Left ventricle myocardium inferior (tissue), 1 donor: ENCODE data around the gene PTPRJ. TPM values are rescaled to one million over a fixed set of nuclear protein-coding genes. Genes with fewer than 3 reads are reported as not detected.

Experiments used
- DNase-seq: peaks from one replicate; pipeline ENCODE4 v3.0.0-alpha.2; 2020
- H3K27ac ChIP-seq: fragments of 200-600 bp; replicated peaks from 2 replicates; pipeline ENCODE4 v1.8.0; 2021
- H3K27me3 ChIP-seq: fragments of 200-600 bp; 2 replicates; pipeline ENCODE4 v1.8.0; 2021; ENCODE audit warnings: low read depth
- H3K36me3 ChIP-seq: fragments of 200-600 bp; 2 replicates; pipeline ENCODE4 v1.8.0; 2021
- H3K4me1 ChIP-seq: fragments of 200-600 bp; 2 replicates; pipeline ENCODE4 v1.8.0; 2021
- H3K4me3 ChIP-seq: fragments of 200-600 bp; 2 replicates; pipeline ENCODE4 v1.8.0; 2021; ENCODE audit warnings: mild to moderate bottlenecking, moderate library complexity
- H3K9me3 ChIP-seq: fragments of 200-600 bp; replicated peaks from 2 replicates; pipeline ENCODE4 v1.8.0; 2021
- intact Hi-C: fragments of 100-400 bp; cut with micrococcal nuclease; formaldehyde crosslinking; loops from one replicate; pipeline ENCODE4 v1.11.0; 2022
- total RNA-seq: library from RNA; stranded (reverse); fragmentation: NEBNext Ultra II Directional; extraction: Animal tissue kit (Norgen Biotek cat#: 25700); gene quantifications from one replicate; pipeline ENCODE4 v1.2.1, GENCODE V29; 2021
- TF ChIP-seq, protein P1 (sequence below): fragments of 200-600 bp; IDR thresholded peaks from 2 replicates; pipeline ENCODE4 v1.8.0; 2021; ENCODE audit warnings: antibody characterized with exemption, mild to moderate bottlenecking, borderline replicate concordance
- donor health status: DM: no; HTN: yes; CAD: no; lungs with severe emphysema.

PTPRJ gene
- total RNA-seq, 1 donor from 2014 or later: 6.8 TPM

DNA sequence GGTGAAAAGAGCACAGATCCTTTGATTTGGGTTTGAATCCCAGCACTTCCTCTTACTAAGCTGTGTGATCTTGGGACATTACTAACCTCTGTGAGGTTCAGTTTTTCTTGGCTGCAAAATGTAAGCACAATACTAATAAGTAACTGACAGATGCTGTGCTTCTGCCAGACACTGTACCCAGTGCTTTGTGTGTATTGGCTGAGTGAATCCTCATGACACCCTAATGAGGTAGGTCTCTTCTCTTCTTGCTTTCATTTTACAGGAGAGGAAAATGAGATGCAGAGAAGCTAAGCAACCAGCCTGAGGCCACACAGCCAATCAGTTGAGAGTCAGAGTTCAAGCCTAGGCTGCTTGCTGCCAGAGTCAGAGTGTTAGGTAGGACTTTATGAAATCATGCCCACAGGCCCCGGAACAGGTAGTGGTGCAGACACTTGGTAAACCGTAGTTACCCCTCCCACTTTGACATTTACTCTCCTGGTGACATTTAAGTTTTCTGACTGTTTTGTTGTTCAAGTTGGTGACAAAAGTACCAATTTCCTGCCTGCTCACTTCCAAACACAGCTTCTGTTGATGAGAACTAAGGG is 21.2 kb downstream of the PTPRJ start:
- Histone ChIP-seq H3K27ac (peak overlapping the region; percentile 62), H3K9me3 (no peaks in the 10 kb centered on the region), H3K27me3 (no peaks in the 10 kb centered on the region), H3K36me3 (no peaks in the 10 kb centered on the region), H3K4me3 (no peak overlapping the region), H3K4me1 (peaks cover 55% of the 10 kb centered on the region)
- no peak for DNase-seq
- TF ChIP-seq, protein P1, sequence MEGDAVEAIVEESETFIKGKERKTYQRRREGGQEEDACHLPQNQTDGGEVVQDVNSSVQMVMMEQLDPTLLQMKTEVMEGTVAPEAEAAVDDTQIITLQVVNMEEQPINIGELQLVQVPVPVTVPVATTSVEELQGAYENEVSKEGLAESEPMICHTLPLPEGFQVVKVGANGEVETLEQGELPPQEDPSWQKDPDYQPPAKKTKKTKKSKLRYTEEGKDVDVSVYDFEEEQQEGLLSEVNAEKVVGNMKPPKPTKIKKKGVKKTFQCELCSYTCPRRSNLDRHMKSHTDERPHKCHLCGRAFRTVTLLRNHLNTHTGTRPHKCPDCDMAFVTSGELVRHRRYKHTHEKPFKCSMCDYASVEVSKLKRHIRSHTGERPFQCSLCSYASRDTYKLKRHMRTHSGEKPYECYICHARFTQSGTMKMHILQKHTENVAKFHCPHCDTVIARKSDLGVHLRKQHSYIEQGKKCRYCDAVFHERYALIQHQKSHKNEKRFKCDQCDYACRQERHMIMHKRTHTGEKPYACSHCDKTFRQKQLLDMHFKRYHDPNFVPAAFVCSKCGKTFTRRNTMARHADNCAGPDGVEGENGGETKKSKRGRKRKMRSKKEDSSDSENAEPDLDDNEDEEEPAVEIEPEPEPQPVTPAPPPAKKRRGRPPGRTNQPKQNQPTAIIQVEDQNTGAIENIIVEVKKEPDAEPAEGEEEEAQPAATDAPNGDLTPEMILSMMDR: no peak
- intact Hi-C loops: no loop called here

DNA sequence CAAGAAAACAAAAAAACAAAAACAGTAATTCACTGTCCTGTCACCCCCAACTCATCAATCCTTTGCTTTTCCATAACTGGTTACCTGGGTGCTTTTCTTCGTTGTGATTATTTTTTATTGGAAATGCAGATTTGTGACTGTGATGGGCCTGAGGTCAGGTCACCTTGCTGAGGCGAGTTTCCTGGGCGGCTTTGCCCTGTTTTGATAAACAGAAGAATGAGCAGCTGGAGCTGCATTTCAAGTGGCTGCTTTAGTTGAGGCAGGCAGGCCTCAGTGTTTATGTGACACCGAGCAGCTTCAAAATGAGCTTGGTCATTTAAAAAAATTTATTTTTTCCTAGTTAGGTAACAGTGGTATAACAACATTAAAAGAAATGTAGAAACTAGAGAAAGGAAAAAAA is 22.2 kb downstream of the PTPRJ start:
- intact Hi-C loops: no loop called here
- peak overlapping the region; percentile 62 for H3K27ac ChIP-seq
- no peak overlapping the region for H3K4me3 ChIP-seq

DNA sequence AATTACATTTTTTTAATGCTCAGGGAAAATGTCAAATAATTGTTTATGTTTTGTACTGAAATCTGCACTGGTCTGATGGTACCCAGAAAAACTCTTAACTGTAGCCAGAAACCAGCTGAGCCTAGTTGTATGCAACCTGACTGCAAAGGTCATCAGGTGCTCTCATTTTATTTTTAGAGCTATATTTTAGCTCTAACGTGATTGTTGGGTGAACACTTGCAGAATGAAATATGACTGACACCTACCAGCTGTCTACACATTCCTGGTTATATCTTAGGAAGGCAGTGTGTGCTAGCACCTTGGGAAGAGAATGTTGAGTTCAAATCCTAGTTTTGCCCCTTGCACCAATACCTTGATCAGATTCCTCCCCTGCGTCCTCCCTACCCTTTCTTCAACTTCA is 23.6 kb downstream of the PTPRJ start:
- DNase-seq: no peak
- intact Hi-C loops: no loop called here
- no peaks in the 10 kb centered on the region for H3K36me3 ChIP-seq
- no peaks in the 10 kb centered on the region for H3K27me3 ChIP-seq
- TF ChIP-seq, protein P1: no peak
- peak overlapping the region; percentile 62 for H3K27ac ChIP-seq
- no peaks in the 10 kb centered on the region for H3K9me3 ChIP-seq
- no peak overlapping the region for H3K4me3 ChIP-seq
- peaks cover 65% of the 10 kb centered on the region for H3K4me1 ChIP-seq

More for the DNA sequence above, 22.2 kb downstream of the PTPRJ start:
- Histone ChIP-seq H3K4me1 (peaks cover 60% of the 10 kb centered on the region), H3K9me3 (no peaks in the 10 kb centered on the region), H3K27me3 (no peaks in the 10 kb centered on the region), H3K36me3 (no peaks in the 10 kb centered on the region)
- TF ChIP-seq, protein P1: no peak
- no peak for DNase-seq

DNA sequence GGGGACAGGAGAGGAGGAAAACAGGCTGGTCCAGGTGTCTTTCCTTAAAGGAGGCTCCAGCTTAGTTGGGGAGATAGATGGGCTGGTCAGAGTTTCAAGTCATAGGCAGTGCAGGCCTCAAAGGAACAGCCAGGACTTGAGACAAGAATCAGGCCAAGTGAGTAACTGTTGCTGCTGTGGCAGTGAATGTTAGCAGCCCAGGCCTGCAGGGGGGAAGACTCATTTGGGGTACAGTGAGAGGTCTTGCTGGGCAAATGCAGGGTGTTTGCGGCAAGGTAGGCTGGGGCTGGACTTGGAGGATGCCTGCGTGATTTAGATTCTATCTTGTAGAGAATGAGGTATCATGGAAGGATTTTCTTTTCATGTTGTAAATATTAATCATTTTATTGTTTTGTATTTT is 24.1 kb downstream of the PTPRJ start:
- intact Hi-C loops: no loop called here
- H3K4me3 ChIP-seq: no peak overlapping the region
- DNase-seq: no peak
- H3K9me3 ChIP-seq: no peaks in the 10 kb centered on the region
- TF ChIP-seq, protein P1: no peak
- H3K36me3 ChIP-seq: no peaks in the 10 kb centered on the region
- H3K27ac ChIP-seq: peak overlapping the region; percentile 62
- no peaks in the 10 kb centered on the region for H3K27me3 ChIP-seq
- peaks cover 65% of the 10 kb centered on the region for H3K4me1 ChIP-seq

DNA sequence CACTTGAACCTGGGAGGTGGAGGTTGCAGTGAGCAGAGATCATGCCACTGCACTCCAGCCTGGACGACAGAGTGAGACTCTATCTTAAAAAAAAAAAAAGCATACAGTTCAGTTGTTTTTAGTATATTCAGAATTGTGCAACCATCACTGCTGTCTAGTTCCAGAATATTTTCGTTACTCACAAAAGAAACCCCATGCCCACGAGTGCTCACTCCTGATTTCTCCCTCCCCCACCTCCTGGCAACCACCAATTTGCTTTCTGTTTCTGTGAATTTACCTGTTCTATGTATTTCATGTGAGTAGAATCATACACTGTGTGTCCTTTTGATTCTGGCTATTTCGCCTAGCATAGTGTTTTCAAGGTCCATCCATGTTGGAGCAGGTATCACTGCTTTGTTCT is 24.8 kb downstream of the PTPRJ start:
- no peak for DNase-seq
- no peaks in the 10 kb centered on the region for H3K27me3 ChIP-seq
- TF ChIP-seq, protein P1: no peak
- no peak overlapping the region for H3K4me3 ChIP-seq
- H3K27ac ChIP-seq: peak overlapping the region; percentile 23
- peaks cover 65% of the 10 kb centered on the region for H3K4me1 ChIP-seq
- H3K36me3 ChIP-seq: no peaks in the 10 kb centered on the region
- no peaks in the 10 kb centered on the region for H3K9me3 ChIP-seq
- intact Hi-C loops: no loop called here
